Measurements from ENCODE around the gene PDE5A.
"Not testable (repeated sequence)": the region's sequence is repeated elsewhere in the genome, so short reads cannot be mapped to it uniquely, and the experiment has no call there.

The PDE5A gene

DNA sequence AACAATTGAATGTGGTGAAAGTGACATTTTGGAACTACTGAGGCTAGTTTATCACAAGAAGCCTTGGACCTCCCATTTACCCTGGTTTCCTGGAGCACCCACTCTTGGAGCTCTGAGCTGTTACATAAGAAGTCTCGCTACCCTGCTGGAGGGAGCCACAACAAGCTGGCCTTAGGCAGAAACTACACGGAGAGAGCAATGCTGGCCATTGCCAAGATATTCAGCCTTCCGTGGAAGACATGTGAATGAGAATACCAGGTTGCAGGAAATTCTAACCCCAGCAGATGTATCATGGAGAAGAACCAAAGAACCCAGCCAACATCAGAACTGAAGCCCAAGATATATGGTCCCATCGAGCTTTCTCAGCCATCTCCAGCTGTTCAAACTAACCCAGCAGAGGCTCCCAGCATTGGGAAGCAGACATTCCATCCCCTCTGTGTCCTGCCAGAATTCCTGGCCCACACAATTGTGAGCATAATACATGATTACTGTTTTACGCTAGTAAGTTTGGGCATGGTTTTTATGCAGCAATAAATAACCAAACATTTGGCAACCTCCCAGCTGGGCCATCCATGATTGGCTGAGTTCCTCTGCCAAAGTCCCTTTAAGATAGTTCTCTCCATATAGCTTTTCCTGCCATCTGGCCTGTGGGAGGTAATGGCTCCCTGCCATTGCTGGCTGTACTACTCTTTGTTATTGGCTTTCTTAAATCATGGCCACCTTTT lies 17.9 kb upstream of the PDE5A start:
- TF ChIP-seq, protein P1, sequence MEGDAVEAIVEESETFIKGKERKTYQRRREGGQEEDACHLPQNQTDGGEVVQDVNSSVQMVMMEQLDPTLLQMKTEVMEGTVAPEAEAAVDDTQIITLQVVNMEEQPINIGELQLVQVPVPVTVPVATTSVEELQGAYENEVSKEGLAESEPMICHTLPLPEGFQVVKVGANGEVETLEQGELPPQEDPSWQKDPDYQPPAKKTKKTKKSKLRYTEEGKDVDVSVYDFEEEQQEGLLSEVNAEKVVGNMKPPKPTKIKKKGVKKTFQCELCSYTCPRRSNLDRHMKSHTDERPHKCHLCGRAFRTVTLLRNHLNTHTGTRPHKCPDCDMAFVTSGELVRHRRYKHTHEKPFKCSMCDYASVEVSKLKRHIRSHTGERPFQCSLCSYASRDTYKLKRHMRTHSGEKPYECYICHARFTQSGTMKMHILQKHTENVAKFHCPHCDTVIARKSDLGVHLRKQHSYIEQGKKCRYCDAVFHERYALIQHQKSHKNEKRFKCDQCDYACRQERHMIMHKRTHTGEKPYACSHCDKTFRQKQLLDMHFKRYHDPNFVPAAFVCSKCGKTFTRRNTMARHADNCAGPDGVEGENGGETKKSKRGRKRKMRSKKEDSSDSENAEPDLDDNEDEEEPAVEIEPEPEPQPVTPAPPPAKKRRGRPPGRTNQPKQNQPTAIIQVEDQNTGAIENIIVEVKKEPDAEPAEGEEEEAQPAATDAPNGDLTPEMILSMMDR (IDR thresholded peaks at IDR 0.05; ENCODE audit: low read depth, low read length, missing control alignments), result no peak
- DNase-seq, result no peak
- in situ Hi-C loops (cut with HindIII; ENCODE audit: low pct_ligation_motif_present, low sequenced_read_pairs), result no loop called here

DNA sequence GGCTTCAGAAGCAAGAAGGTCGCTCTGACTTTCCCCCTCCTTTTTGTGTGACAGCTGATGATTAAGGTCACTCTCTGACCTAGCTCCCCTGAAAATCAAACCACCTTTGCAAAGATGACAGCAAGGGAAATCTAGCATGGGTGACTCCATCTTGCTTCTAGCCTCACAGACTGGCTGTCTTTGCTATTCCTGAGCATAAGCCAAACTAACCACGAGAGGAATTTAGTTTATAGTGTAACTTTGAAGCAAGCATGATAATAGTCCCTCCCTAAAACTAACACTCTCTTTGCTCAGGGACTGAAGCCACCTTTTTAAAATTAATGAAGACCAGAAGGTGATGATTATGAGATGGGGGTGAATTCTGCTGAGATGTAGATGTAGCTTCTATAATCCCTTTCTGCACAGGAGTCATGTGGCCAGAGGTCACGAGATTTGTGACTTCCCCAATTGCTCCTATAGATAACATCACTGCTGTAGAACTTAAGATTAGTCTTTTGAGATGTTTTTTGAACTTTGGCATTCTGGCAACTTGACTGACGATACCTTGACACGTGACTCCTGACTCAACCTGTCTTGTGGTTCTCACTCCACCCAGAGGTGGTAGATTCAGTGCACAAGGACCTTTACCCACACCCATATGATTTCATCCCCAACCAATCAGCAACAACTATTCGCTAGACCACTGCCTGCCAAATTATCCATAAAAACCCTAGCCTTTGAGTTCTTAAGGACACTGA lies 14.9 kb upstream of the PDE5A start:
- DNase-seq, result no peak
- no peaks in the 10 kb centered on the region for H3K27me3 ChIP-seq (replicated peaks)
- in situ Hi-C loops (cut with HindIII; ENCODE audit: low pct_ligation_motif_present, low sequenced_read_pairs), result no loop called here
- H3K4me3 ChIP-seq (ENCODE audit: low read depth, low read length), result no peak overlapping the region
- TF ChIP-seq, protein P1 (IDR thresholded peaks at IDR 0.05; ENCODE audit: low read depth, low read length, missing control alignments), result no peak
- H3K36me3 ChIP-seq (replicated peaks), result no peaks in the 10 kb centered on the region
- H3K27ac ChIP-seq, result no peak overlapping the region

More for the DNA sequence above, 17.9 kb upstream of the PDE5A start:
- H3K27me3 ChIP-seq (replicated peaks), result no peaks in the 10 kb centered on the region
- H3K4me3 ChIP-seq (ENCODE audit: low read depth, low read length), result no peak overlapping the region
- H3K27ac ChIP-seq, result no peak overlapping the region
- no peaks in the 10 kb centered on the region for H3K36me3 ChIP-seq (replicated peaks)

DNA sequence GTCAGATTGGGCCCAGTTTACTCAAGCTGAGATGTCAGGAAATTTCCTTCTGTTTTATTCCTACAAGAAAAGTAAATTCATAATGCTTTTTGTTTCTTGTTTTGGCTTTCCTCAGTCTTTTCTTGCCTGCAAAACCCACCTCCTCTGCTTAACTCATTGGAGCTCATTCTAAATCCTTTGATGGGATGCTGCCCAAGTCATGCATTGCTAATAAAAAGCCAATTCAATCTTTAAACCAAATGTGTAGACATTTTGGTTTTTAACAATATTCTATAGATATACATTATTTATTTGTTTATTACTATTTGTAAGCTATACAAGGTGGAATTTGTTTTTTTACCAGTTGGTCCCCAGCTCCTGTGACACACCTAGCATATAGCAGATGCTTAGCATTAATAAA lies 13.2 kb upstream of the PDE5A start:
- Histone ChIP-seq H3K4me3 (ENCODE audit: low read depth, low read length) (no peak overlapping the region), H3K36me3 (replicated peaks) (no peaks in the 10 kb centered on the region), H3K27ac (no peak overlapping the region), H3K27me3 (replicated peaks) (no peaks in the 10 kb centered on the region)
- DNase-seq, result no peak
- in situ Hi-C loops (cut with HindIII; ENCODE audit: low pct_ligation_motif_present, low sequenced_read_pairs), result no loop called here
- TF ChIP-seq, protein P1 (IDR thresholded peaks at IDR 0.05; ENCODE audit: low read depth, low read length, missing control alignments), result no peak

DNA sequence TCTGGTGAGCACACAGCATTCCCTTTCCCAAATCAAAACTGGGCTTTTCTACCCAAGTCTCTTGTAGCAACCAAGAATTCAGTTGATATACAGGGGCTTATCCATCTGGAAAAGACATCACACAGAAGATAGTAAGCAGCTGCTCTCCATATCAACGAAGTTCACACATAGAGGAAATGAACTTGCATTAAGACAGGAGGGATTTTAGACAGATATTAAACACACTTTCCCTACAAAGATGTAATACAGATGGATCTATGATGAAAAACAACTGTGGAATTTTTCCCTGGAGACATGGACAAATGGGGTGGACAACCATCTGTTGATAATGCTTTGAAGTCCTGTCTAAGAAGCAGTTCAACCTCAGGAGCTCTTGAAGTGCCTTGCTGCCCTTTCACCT lies 9.8 kb upstream of the PDE5A start:
- Histone ChIP-seq H3K36me3 (replicated peaks) (no peaks in the 10 kb centered on the region), H3K27me3 (replicated peaks) (no peaks in the 10 kb centered on the region), H3K4me3 (ENCODE audit: low read depth, low read length) (no peak overlapping the region), H3K27ac (no peak overlapping the region)
- TF ChIP-seq, protein P1 (IDR thresholded peaks at IDR 0.05; ENCODE audit: low read depth, low read length, missing control alignments), result no peak
- no peak for DNase-seq
- in situ Hi-C loops (cut with HindIII; ENCODE audit: low pct_ligation_motif_present, low sequenced_read_pairs), result no loop called here

DNA sequence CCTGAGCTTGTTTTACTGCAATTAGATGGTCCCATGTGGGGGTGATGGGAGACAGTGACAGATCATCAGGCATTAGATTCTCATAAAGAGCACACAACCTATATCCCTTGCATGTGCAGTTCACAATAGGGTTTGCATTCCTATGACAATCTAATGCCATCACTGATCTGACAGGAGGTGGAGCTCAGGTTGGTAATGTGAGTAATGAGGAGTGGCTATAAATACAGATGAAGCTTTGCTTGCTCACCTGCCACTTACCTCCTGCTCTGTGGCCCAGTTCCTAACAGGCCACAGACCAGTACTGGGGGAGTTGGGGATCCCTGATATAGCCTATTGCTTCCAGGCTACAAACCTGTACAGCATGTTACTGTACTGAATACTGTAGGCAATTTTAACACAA lies 8.2 kb upstream of the PDE5A start:
- H3K36me3 ChIP-seq (replicated peaks); H3K27me3 ChIP-seq (replicated peaks); H3K4me3 ChIP-seq (ENCODE audit: low read depth, low read length); H3K27ac ChIP-seq; in situ Hi-C loops (cut with HindIII; ENCODE audit: low pct_ligation_motif_present, low sequenced_read_pairs); DNase-seq: not testable (repeated sequence)

DNA sequence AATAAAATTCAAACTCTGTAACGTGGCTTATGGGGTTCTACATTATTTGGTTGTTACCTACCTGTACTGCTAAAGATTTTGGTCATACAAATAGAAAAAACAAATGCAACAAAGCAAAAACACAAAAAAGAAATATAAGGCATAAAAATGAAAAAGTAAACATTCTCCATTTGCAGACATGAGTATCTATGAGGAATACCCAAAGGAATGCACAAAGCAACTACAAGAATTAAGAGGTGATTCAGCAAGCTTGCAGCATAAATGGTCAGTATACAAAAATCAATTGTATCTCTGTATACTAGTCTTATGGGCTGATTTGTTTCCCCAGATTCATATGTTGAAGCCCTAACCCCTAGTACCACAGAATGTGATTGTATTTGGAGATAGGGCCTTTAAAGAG lies 3.6 kb upstream of the PDE5A start:
- in situ Hi-C loops (cut with HindIII; ENCODE audit: low pct_ligation_motif_present, low sequenced_read_pairs), result no loop called here
- H3K27me3 ChIP-seq (replicated peaks), result no peaks in the 10 kb centered on the region
- TF ChIP-seq, protein P1 (IDR thresholded peaks at IDR 0.05; ENCODE audit: low read depth, low read length, missing control alignments), result no peak

More for the DNA sequence above, 3.6 kb upstream of the PDE5A start:
- peak; percentile 39 for DNase-seq
- Histone ChIP-seq H3K36me3 (replicated peaks) (no peaks in the 10 kb centered on the region), H3K4me3 (ENCODE audit: low read depth, low read length) (no peak overlapping the region), H3K27ac (no peak overlapping the region)
